GM12878 (cell line): Measurements from ENCODE around the gene RBM19. TPM values are rescaled to one million over a fixed set of nuclear protein-coding genes. Genes with fewer than 3 reads are reported as not detected.

Experiments
- ATAC-seq: fragments of 200-7000 bp; cut with Tn5 transposase; 3 replicates; pipeline ENCODE4 v1.9.1; 2020; ENCODE audit warnings: mild to moderate bottlenecking, moderate library complexity
- BruUV-seq: library from RNA; stranded (reverse); fragments of 400-500 nt; replicated peaks from 2 replicates; lab custom pipeline; 2021; lab: Mats Ljungman, UMichigan
- CTCF ChIA-PET: fragments of 300-600 bp; sonication (Branson Sonifier 250); formaldehyde crosslinking; extraction: SDS; loops from one replicate; lab custom pipeline; 2021; ENCODE audit warnings: inconsistent platforms; lab: Yijun Ruan, JAX
- POLR2A ChIA-PET: fragments of 350-600 bp; formaldehyde crosslinking; extraction: SDS; loops from one replicate; lab custom pipeline; 2021; ENCODE audit warnings: inconsistent platforms; lab: Charles Lee
- RAD21 ChIA-PET: fragments of 300-600 bp; sonication (Branson Sonifier 250); formaldehyde crosslinking; loops from one replicate; lab custom pipeline; 2023; ENCODE audit warnings: antibody characterized with exemption; ENCODE audit not compliant: unreplicated experiment; lab: Charles Lee
- SMC1A ChIA-PET: fragments of 300-600 bp; sonication (Branson Sonifier 250); formaldehyde crosslinking; loops from one replicate; lab custom pipeline; 2023; ENCODE audit not compliant: unreplicated experiment, uncharacterized antibody; lab: Charles Lee
- DNase-seq: peaks from one replicate; pipeline ENCODE4 v3.0.0-alpha.2; 2011; ENCODE audit warnings: low read depth, low spot score
- FAIRE-seq: peaks from 3 replicates; lab custom pipeline; 2011; peaks lifted over from hg19 to GRCh38; lab: Jason Lieb, UNC
- H2AFZ ChIP-seq: 2 replicates; pipeline ENCODE4 v1.6.0; 2011; ENCODE audit warnings: low read depth, low read length, control low read depth; ENCODE audit not compliant: control insufficient read depth
- H3K27ac ChIP-seq: 2 replicates; pipeline ENCODE4 v1.5.1; 2011; ENCODE audit warnings: control low read depth; ENCODE audit not compliant: control insufficient read depth, insufficient read depth
- H3K27me3 ChIP-seq, 2 experiments: replicated peaks in 1 of 2; 2 replicates each; pipeline versions ENCODE4 v1.6.0 to v1.6.1; 2011; ENCODE audit warnings: low read length in 1 of 2; ENCODE audit not compliant: control insufficient read depth in 2 of 2, insufficient read depth in 2 of 2
- H3K36me3 ChIP-seq, 2 experiments: 2 replicates each; pipeline ENCODE4 v1.5.1; 2011; ENCODE audit warnings: low read length in 1 of 2; ENCODE audit not compliant: control insufficient read depth in 2 of 2, insufficient read depth in 2 of 2
- H3K4me1 ChIP-seq: 2 replicates; pipeline ENCODE4 v1.6.1; 2011; ENCODE audit warnings: mild to moderate bottlenecking, low read length, moderate library complexity, mixed read lengths; ENCODE audit not compliant: control insufficient read depth, insufficient read depth
- H3K4me2 ChIP-seq: 2 replicates; pipeline ENCODE4 v1.6.0; 2011; ENCODE audit warnings: control low read depth; ENCODE audit not compliant: control insufficient read depth, insufficient read depth
- H3K4me3 ChIP-seq: fragments of 200-600 bp; sonication (generic); 2 replicates; pipeline ENCODE4 v1.5.1; 2016
- H3K79me2 ChIP-seq: 2 replicates; pipeline ENCODE4 v1.6.0; 2011; ENCODE audit warnings: low read length; ENCODE audit not compliant: control insufficient read depth, insufficient read depth
- H3K9ac ChIP-seq: 2 replicates; pipeline ENCODE4 v1.8.0; 2011; ENCODE audit warnings: low read length, control low read depth, mixed read lengths; ENCODE audit not compliant: control insufficient read depth, insufficient read depth
- H3K9me3 ChIP-seq: replicated peaks from 3 replicates; pipeline ENCODE4 v1.5.1; 2011; ENCODE audit warnings: mild to moderate bottlenecking, low read length; ENCODE audit not compliant: control insufficient read depth, insufficient read depth
- H4K20me1 ChIP-seq: 2 replicates; pipeline ENCODE4 v1.6.0; 2011; ENCODE audit not compliant: control insufficient read depth, insufficient read depth
- CHD4 ChIP-seq: fragments of 200-600 bp; sonication (generic); IDR thresholded peaks from 2 replicates; pipeline ENCODE4 v1.6.1; 2016; ENCODE audit warnings: mild to moderate bottlenecking
- ELK1 ChIP-seq: IDR thresholded peaks from 2 replicates; pipeline ENCODE4 v1.6.1; 2012; ENCODE audit warnings: low read depth, low read length, improper control_type of control experiment
- GABPA ChIP-seq: IDR thresholded peaks from 2 replicates; pipeline ENCODE4 v1.6.1; 2014; ENCODE audit warnings: antibody characterized with exemption, low read depth, mild to moderate bottlenecking, inconsistent platforms
- IKZF2 ChIP-seq, 2 experiments: fragments of 450-650 bp; IDR thresholded peaks; 2 replicates each; pipeline ENCODE4 v1.6.1; 2017; ENCODE audit warnings: mild to moderate bottlenecking in 2 of 2, moderate library complexity in 2 of 2
- JUNB ChIP-seq: IDR thresholded peaks from 2 replicates; pipeline ENCODE4 v1.6.1; 2016; ENCODE audit warnings: antibody characterized with exemption, mild to moderate bottlenecking
- KDM1A ChIP-seq: fragments of 200-600 bp; sonication (generic); IDR thresholded peaks from 2 replicates; pipeline ENCODE4 v1.6.1; 2016; ENCODE audit warnings: borderline replicate concordance
- NFYB ChIP-seq: IDR thresholded peaks from 2 replicates; pipeline ENCODE4 v1.6.1; 2011; ENCODE audit warnings: low read depth, mild to moderate bottlenecking, low read length, improper control_type of control experiment, moderate library complexity; ENCODE audit not compliant: insufficient read depth
- PAX8 ChIP-seq: fragments of 450-650 bp; IDR thresholded peaks from 2 replicates; pipeline ENCODE4 v1.6.1; 2017; ENCODE audit warnings: mild to moderate bottlenecking, moderate library complexity
- RUNX3 ChIP-seq: IDR thresholded peaks from 2 replicates; pipeline ENCODE4 v1.6.1; 2012; ENCODE audit warnings: low read length, inconsistent platforms
- SIN3A ChIP-seq: IDR thresholded peaks from 2 replicates; pipeline ENCODE4 v1.6.1; 2012; ENCODE audit warnings: low read depth, low read length, improper control_type of control experiment
- SMAD5 ChIP-seq: IDR thresholded peaks from 2 replicates; pipeline ENCODE4 v1.6.1; 2016; ENCODE audit warnings: antibody characterized with exemption, low read depth
- SMARCA5 ChIP-seq: fragments of 450-650 bp; IDR thresholded peaks from 2 replicates; pipeline ENCODE4 v1.6.1; 2017; ENCODE audit warnings: mild to moderate bottlenecking
- SMC3 ChIP-seq: IDR thresholded peaks from 2 replicates; pipeline ENCODE4 v1.6.1; 2011; ENCODE audit warnings: low read length, improper control_type of control experiment, borderline replicate concordance
- STAT1 ChIP-seq: fragments of 450-650 bp; conservative IDR thresholded peaks from 2 replicates; pipeline ENCODE4 v1.6.1; 2014; ENCODE audit warnings: antibody characterized with exemption, mild to moderate bottlenecking
- SUZ12 ChIP-seq: fragments of 200-600 bp; sonication (generic); IDR thresholded peaks from one replicate; pipeline ENCODE4 v1.6.1; 2018; ENCODE audit warnings: antibody characterized with exemption, mild to moderate bottlenecking; ENCODE audit not compliant: unreplicated experiment
- ZNF622 ChIP-seq: fragments of 450-650 bp; IDR thresholded peaks from 2 replicates; pipeline ENCODE4 v1.6.1; 2017; ENCODE audit warnings: mild to moderate bottlenecking, inconsistent platforms
- WGBS: methylation state at CpG from one replicate; pipeline ENCODE4 v1.1.6; 2016; ENCODE audit warnings: low lambda C conversion rate; ENCODE audit not compliant: insufficient replicate concordance, insufficient coverage; ENCODE audit errors: missing lambda C conversion rate; 5-methylcytosine and 5-hydroxymethylcytosine counted together
- in situ Hi-C: fragments of 300-500 bp; cut with MboI; formaldehyde crosslinking; loops from 9 replicates; pipeline ENCODE4 v1.14.3; 2018; ENCODE audit warnings: mixed read lengths
- intact Hi-C: fragments of 100-400 bp; cut with micrococcal nuclease; formaldehyde crosslinking; loops from one replicate; pipeline ENCODE4 v1.14.2; 2022; ENCODE audit not compliant: unreplicated experiment
- polyA plus RNA-seq, 11 experiments: library from polyadenylated mRNA; depleted of rRNA in 4 of 11; unstranded in 6 of 11; stranded (reverse) in 5 of 11; fragments of >200 nt; fragmentation: Nextera tagmentation in 4 of 11; fragmentation: Illumina TruSeq in 1 of 11; extraction: Ambion mirVana in 4 of 11; extraction: Trizol in 1 of 11; gene quantifications; 1 replicate in 1 of 11; 2 replicates in 10 of 11; pipeline versions ENCODE4 v1.2.1 to v1.2.3, GENCODE V29; 2011 to 2016; ENCODE audit warnings: inconsistent platforms in 2 of 11, missing spikeins in 2 of 11, low read depth in 1 of 11
- total RNA-seq, 4 experiments: library from RNA; depleted of rRNA in 3 of 4; stranded (reverse); fragments of >200 nt in 3 of 4; fragmentation: Illumina TruSeq in 1 of 4; extraction: Trizol in 1 of 4; gene quantifications; 2 replicates each; pipeline versions ENCODE4 v1.2.1 to v1.2.3, GENCODE V29; 2013 to 2021
- TF ChIP-seq, protein P1 (sequence below): IDR thresholded peaks from 2 replicates; pipeline ENCODE4 v1.6.1; 2011; ENCODE audit warnings: low read depth, mild to moderate bottlenecking, low read length, moderate library complexity, borderline replicate concordance; ENCODE audit errors: extremely low read depth
- TF ChIP-seq, protein P2 (sequence below): fragments of 450-650 bp; IDR thresholded peaks from 2 replicates; pipeline ENCODE4 v1.6.1; 2017; ENCODE audit warnings: mild to moderate bottlenecking, moderate library complexity
- TF ChIP-seq, protein P3 (sequence below): fragments of 150-350 bp; IDR thresholded peaks from 2 replicates; pipeline ENCODE4 v1.6.1; 2016; ENCODE audit warnings: low read depth, low read length

RBM19 gene
- total and polyA plus RNA-seq, 10 of the 15 experiments (the other 5 are each of a cell fraction or from before 2014, with no cell fraction given), result 4.2 to 42.9 (median 28.4) TPM

DNA sequence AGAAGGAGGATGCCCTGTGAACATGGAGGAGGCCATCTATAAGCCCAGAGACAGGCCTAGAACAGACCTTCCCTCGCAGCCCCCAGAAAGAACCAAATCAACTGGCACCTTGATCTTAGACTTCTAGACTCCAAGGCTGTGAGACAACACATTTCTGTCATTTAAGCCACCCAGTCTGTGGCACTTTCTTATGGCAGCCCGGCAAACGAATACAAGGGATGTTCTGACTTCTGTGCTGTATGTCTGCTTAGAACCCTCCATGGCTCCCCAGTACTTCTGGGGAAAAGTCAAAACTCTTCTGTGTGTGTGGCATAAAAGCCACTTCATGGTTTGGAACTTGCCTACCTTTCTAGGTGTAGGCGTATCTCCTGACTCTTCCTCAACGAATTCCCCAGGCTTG, 42.9 kb downstream of the RBM19 start:
- Histone ChIP-seq H2AFZ (no peak overlapping the region), H3K9me3 (no peaks in the 10 kb centered on the region), H3K9ac (no peak overlapping the region), H3K27me3 (no peaks in the 10 kb centered on the region), H3K27ac (no peak overlapping the region), H3K4me2 (no peak overlapping the region), H3K4me1 (no peaks in the 10 kb centered on the region; the same call in 1 of the 2 replicates), H3K79me2 (no peaks in the 10 kb centered on the region), H3K4me3 (no peak overlapping the region), H3K36me3 (peaks cover 17 to 18% of the 10 kb centered on the region in 2 experiments), H4K20me1 (no peaks in the 10 kb centered on the region)
- ChIA-PET CTCF (no interaction called here), POLR2A (no interaction called here), RAD21 (no interaction called here), SMC1A (no interaction called here)
- WGBS, result 87% methylated on average over 5 of the region's 5 CpGs
- no peak for DNase-seq
- FAIRE-seq, result no peak
- no TSS peak for BruUV-seq
- intact Hi-C loops (no loop called here), in situ Hi-C loops (no loop called here)
- no peak for ATAC-seq
- no peak for TF ChIP-seq RUNX3
- TF ChIP-seq, protein P1, sequence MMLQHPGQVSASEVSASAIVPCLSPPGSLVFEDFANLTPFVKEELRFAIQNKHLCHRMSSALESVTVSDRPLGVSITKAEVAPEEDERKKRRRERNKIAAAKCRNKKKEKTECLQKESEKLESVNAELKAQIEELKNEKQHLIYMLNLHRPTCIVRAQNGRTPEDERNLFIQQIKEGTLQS, result no peak
- no peak for TF ChIP-seq JUNB
- TF ChIP-seq SMARCA5, result no peak
- no peak for TF ChIP-seq SUZ12
- TF ChIP-seq, protein P2, sequence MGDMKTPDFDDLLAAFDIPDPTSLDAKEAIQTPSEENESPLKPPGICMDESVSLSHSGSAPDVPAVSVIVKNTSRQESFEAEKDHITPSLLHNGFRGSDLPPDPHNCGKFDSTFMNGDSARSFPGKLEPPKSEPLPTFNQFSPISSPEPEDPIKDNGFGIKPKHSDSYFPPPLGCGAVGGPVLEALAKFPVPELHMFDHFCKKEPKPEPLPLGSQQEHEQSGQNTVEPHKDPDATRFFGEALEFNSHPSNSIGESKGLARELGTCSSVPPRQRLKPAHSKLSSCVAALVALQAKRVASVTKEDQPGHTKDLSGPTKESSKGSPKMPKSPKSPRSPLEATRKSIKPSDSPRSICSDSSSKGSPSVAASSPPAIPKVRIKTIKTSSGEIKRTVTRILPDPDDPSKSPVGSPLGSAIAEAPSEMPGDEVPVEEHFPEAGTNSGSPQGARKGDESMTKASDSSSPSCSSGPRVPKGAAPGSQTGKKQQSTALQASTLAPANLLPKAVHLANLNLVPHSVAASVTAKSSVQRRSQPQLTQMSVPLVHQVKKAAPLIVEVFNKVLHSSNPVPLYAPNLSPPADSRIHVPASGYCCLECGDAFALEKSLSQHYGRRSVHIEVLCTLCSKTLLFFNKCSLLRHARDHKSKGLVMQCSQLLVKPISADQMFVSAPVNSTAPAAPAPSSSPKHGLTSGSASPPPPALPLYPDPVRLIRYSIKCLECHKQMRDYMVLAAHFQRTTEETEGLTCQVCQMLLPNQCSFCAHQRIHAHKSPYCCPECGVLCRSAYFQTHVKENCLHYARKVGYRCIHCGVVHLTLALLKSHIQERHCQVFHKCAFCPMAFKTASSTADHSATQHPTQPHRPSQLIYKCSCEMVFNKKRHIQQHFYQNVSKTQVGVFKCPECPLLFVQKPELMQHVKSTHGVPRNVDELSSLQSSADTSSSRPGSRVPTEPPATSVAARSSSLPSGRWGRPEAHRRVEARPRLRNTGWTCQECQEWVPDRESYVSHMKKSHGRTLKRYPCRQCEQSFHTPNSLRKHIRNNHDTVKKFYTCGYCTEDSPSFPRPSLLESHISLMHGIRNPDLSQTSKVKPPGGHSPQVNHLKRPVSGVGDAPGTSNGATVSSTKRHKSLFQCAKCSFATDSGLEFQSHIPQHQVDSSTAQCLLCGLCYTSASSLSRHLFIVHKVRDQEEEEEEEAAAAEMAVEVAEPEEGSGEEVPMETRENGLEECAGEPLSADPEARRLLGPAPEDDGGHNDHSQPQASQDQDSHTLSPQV, result no peak
- TF ChIP-seq NFYB, result no peak
- TF ChIP-seq SMC3, result no peak
- no peak for TF ChIP-seq SMAD5
- no peak for TF ChIP-seq GABPA
- TF ChIP-seq IKZF2 (IDR thresholded peaks at IDR 0.05), result no peak
- no peak for TF ChIP-seq CHD4
- TF ChIP-seq PAX8, result no peak
- TF ChIP-seq, protein P3, sequence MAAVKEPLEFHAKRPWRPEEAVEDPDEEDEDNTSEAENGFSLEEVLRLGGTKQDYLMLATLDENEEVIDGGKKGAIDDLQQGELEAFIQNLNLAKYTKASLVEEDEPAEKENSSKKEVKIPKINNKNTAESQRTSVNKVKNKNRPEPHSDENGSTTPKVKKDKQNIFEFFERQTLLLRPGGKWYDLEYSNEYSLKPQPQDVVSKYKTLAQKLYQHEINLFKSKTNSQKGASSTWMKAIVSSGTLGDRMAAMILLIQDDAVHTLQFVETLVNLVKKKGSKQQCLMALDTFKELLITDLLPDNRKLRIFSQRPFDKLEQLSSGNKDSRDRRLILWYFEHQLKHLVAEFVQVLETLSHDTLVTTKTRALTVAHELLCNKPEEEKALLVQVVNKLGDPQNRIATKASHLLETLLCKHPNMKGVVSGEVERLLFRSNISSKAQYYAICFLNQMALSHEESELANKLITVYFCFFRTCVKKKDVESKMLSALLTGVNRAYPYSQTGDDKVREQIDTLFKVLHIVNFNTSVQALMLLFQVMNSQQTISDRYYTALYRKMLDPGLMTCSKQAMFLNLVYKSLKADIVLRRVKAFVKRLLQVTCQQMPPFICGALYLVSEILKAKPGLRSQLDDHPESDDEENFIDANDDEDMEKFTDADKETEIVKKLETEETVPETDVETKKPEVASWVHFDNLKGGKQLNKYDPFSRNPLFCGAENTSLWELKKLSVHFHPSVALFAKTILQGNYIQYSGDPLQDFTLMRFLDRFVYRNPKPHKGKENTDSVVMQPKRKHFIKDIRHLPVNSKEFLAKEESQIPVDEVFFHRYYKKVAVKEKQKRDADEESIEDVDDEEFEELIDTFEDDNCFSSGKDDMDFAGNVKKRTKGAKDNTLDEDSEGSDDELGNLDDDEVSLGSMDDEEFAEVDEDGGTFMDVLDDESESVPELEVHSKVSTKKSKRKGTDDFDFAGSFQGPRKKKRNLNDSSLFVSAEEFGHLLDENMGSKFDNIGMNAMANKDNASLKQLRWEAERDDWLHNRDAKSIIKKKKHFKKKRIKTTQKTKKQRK, result no peak
- no peak for TF ChIP-seq SIN3A
- no peak for TF ChIP-seq KDM1A
- TF ChIP-seq STAT1, result no peak
- no peak for TF ChIP-seq ELK1
- no peak for TF ChIP-seq ZNF622
- TF ChIP-seq, all 136 proteins: peak for 0
